GM10266 (cell line): ENCODE data around the gene PSMD4.

Source experiments
- DNase-seq: peaks from one replicate; pipeline ENCODE4 v3.0.0; 2012; ENCODE audit errors: extremely low spot score
- TF ChIP-seq, protein P1 (sequence below): IDR thresholded peaks from 2 replicates; pipeline ENCODE4 v1.5.1; 2012; ENCODE audit warnings: mild to moderate bottlenecking, low read depth; ENCODE audit not compliant: control insufficient read depth, insufficient read depth; ENCODE audit errors: missing control alignments

PSMD4 gene

DNA sequence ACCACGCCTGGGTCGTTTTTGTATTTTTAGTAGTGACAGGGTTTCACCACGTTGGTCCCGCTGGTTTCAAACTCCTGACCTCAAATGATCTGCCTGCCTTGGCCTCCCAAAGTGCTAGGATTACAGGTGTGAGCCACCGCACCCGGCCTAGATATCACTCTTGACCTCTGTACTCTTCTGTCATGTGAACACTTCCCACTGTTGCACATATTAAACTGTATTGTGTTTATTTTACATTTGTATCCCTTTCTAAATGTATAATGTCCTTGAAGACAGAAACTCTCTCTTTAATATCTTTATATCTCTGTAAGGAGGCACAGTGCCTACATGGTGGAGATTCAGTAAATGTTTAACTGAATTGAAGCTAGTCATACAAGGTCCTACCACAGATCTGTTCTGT is 19.3 kb upstream of the PSMD4 start:
- DNase-seq = no peak
- TF ChIP-seq, protein P1, sequence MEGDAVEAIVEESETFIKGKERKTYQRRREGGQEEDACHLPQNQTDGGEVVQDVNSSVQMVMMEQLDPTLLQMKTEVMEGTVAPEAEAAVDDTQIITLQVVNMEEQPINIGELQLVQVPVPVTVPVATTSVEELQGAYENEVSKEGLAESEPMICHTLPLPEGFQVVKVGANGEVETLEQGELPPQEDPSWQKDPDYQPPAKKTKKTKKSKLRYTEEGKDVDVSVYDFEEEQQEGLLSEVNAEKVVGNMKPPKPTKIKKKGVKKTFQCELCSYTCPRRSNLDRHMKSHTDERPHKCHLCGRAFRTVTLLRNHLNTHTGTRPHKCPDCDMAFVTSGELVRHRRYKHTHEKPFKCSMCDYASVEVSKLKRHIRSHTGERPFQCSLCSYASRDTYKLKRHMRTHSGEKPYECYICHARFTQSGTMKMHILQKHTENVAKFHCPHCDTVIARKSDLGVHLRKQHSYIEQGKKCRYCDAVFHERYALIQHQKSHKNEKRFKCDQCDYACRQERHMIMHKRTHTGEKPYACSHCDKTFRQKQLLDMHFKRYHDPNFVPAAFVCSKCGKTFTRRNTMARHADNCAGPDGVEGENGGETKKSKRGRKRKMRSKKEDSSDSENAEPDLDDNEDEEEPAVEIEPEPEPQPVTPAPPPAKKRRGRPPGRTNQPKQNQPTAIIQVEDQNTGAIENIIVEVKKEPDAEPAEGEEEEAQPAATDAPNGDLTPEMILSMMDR = no peak

DNA sequence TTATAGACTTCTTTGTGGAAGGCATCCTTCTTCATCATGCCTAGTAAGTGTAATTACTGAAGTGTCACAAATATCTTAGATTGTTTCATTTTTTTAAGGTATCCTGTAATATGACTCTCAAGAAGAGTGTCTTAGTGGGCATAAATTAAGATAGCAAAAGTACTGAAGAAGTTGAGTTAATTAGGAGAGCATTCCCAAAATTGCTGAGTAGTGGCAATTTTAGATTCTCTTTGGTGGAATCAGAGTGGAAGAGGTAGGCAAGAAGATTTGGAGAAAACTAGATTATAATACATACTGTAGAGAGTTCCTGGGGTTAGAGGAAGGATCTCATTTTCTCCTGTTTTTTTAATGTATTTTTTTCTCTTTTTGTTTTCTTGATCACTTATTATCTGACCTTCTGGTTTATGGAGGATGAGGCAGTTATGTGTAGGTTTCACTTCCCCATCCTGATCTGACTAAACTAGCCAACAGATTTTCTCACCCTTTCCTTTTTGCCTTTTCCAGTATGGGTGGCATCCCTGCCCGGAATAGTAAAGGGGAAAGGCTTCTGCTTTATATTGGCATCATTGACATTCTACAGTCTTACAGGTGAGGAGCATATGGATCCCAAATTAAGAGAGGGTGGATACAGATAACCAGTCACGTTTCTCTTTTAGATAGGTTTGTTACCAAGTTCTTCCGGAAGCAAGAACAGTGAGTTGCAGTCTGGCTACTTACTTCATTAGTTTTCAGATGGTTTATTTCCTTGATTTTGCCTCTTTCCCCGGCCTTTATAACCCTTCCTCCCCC is 16.7 kb upstream of the PSMD4 start:
- peak; percentile 27 for DNase-seq
- TF ChIP-seq, protein P1 = no peak

DNA sequence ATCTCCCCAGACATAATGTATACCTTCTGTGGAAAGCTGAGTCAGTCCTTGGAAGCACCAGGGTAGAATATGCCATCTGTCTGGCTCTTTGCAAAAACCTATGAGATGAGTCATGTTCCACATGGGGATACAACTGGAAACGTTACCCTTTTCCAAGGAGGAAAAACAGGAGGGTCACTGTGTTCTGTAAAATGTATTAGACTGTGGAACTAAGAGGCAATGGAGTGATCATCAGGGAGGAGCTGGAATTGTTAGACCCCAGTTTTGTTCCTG is 16.1 kb upstream of the PSMD4 start:
- no peak for DNase-seq

DNA sequence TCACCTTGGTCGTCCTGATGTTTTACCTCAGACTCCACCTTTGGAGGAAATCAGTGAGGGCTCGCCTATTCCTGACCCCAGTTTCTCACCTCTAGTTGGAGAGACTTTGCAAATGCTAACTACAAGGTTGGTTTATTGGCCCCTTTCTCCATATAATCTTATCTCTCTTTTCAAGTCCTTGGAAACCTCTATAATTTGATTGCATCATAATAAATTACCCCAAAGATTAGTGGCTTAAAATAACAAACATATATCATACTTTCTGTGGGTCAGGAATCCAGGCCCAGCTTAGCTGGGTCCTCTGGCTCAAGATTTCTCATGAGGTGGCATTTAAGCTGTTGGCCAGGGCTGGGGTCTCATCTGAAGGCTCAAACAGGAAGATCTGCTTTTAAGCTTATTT is 12.1 kb upstream of the PSMD4 start:
- TF ChIP-seq, protein P1 = no peak
- no peak for DNase-seq

More for the DNA sequence above, 16.1 kb upstream of the PSMD4 start:
- TF ChIP-seq, protein P1 = no peak

DNA sequence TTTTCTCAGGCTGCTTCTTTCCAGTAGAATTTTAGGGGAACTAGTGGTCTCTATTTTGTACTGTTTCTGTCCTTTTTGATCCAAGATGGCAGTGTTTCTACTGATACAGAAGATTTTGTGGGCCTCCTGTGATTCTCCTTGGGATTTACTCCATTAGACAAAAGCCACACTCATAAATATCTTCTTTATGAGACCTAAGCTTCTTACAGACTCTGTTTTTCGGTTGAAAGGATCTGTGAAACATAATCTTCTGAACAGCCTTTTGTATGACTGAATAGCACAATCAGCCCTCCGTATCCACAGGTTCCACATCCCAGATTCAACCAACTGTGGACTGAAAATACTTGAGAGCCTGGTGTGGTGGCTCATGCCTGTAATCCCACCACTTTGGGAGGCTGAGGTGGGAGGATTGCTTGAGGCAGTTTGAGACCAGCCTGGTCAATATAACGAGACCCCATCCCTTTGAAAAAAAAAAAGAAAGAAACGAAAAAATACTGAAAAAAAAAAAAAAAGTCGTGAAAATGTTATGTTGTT is 10.8 kb upstream of the PSMD4 start:
- no peak for DNase-seq
- TF ChIP-seq, protein P1 = no peak

DNA sequence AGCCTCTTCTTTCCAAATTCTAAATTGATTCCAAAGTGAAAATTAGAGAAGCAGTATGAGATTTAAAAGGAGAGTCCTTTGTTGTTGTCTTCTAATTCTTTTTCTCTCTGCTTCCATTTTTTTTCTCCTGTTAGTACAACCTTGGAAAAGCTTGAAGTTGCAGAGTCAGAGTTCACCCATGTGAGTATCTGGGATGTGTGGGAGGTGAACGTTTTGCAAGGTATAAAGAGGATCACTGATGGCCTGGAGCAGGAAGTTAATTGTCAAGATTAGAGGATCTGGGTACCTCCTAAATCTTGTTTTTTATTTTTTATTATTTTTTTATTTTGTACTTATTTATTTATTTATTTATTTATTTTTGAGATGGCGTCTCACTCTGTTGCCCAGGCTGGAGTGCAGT is 7.7 kb upstream of the PSMD4 start:
- TF ChIP-seq, protein P1 = no peak
- DNase-seq = no peak

DNA sequence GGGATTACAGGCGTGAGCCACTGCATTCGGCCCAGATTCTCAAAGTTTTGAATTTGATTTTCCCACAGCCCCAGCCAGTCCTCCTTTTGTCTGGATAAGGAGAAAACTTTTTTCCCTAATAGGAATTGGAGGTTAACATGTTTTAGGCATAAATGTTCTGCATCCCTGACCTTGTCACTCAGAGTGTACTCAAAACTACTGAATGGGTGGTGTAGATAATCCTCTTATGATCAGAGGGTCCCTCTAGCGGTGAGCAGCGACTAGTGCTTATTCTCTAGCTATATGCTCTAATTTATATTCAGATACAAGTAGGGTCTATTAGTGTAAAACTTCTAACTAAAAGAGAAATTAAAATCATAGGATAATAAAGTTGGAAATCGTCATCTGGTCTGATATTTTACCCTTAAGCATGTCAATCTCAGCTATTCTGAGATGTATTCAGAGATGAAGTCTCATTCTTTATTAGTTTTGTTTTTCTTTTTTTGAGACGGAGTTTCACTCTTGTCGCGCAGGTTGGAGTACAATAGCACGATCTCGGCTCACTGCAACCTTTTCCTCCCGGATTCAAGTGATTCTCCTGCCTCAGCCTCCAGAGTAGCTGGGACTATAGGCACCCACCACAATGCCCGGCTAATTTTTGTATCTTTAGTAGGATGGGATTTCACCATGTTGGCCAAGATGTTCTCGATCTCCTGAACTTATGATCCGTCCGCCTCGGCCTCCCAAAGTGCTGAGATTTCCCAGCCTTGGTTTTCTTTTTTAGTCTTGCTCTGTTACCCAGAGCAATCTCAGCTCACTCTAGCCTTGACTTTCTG is 2.7 kb upstream of the PSMD4 start:
- DNase-seq = peak; percentile 75
- TF ChIP-seq, protein P1 = peak; percentile 78
